EH (cell line): Measurements from ENCODE around the gene NELFA.
A peak's percentile ranks its signal among the peaks of the same experiment; 100 is the strongest.

Experiments
- DNase-seq: peaks from one replicate; pipeline ENCODE4 v3.0.0-alpha.2; 2015; ENCODE audit warnings: low read depth

NELFA gene

DNA sequence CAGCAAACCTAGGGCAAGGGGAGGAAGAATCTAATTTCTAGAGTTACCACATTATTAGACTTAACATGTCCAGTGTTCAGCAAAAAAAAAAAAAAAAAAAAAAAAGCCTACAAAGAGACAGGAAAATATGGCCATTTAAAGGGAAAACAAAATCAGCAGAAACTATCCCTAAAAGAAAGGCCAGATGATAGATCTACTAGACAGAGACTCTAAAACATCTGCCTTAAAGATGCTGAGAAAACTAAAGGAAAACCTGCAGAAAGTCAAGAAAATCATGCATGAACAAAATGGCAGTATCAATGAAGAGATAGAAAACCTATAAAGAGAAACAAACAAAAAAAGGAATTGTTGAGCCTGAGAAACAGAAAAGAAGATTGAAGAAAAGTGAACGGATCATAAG, 43.8 kb downstream of the NELFA start:
- DNase-seq = no peak

- DNase-seq = no peak
Measured at GRCh38 chr4:1964443-1964842, 44.3 kb downstream of the NELFA start.

DNA sequence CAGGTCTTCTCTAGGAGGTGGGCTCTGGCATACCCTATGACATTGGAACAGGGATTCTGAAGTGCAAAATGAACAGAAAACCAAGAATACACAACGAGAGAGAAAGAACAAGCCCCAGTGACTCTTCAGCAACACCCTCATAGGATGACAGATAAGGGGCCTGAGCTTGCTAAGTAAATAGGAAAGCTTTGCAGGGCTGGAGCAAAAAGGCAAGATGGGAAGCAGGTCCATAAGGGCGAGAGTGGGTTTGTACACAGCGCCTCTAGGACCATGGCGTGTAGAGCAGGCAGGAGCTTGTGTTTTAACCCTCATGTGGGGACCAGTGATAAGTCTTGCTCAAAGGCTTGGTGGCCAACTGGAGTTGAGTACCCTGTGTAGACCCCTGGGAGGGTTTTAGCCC, 45.8 kb downstream of the NELFA start:
- DNase-seq = no peak

GRCh38 chr4:1961563-1961962, 47.2 kb downstream of the NELFA start:
- no peak for DNase-seq

- DNase-seq = no peak
Measured at GRCh38 chr4:1961038-1961437, 47.7 kb downstream of the NELFA start.

DNA sequence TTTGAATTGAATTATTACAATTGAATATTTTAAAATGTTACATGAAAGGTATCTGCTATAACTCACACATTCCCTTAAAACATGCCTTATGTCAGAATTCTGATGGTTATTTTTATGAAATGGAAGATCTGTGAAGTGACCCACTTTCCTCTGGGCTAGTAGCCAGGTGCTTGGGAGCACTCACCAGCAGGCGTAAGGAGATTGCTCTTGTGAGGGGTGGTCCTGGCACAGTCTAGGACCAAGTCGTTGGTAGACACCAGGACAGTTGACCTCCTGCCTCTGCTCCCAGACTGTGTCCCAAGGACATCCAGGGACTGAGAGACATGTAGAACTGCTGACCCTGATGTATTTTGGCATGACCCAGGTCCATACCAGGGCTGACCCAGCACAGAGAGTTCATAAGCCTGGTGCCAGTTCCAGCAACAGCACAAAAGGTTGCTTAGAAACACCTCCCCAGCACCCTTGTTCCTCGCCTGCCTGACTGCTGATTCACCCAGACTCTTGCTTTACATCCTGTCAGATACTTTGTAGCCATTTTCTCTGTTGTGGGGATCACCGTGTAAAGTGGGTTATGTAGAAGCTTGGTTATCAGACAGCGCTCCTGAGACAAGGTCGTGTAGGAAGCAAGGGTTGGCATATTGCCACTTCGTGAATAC, 48.5 kb downstream of the NELFA start:
- peak; percentile 41 for DNase-seq

GRCh38 chr4:1959104-1959384, 49.7 kb downstream of the NELFA start:
- DNase-seq = no peak

GRCh38 chr4:1958276-1959103, 50.3 kb downstream of the NELFA start:
- no peak for DNase-seq

DNA sequence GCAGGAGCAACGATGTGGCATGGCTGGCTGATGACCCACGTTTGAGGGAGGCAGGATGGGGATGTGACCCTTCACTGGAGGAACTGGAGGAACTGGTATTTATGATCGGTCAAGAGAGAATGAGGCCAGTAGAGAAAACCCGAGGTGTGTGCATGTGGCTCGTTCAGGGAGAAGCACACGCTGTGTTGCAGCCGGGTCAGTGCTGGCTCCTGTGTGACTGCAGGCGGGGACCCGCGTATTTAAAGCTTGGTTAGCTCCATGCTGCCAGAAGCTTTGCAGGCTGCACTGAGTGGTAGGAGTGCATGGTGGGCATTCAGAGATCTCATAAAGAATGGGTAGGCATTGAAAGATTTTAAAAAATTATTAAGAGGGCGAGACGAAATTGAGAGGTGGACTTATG, 52.1 kb downstream of the NELFA start:
- no peak for DNase-seq

GRCh38 chr4:1953335-1953734, 55.4 kb downstream of the NELFA start:
- DNase-seq = no peak

DNA sequence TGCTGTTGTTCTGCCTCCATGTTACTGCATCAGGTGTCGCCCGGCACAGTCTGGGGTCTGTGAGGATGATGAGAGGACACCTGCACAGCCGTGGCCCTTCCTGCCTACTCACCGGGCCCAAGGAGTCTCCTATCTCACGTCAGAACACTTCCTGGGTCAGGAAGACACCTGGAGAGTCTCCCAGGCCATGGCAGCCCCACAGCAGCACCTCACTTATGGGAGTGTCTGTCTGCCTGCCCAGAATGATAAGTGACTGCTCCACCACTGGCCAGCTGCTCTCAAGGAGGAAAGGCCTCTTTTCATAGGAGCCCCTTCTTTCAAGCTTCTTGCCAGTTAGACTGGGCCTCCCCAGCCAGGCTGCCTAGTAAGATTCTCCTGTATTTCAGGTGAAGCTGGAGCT, 56.1 kb downstream of the NELFA start:
- DNase-seq = no peak

DNA sequence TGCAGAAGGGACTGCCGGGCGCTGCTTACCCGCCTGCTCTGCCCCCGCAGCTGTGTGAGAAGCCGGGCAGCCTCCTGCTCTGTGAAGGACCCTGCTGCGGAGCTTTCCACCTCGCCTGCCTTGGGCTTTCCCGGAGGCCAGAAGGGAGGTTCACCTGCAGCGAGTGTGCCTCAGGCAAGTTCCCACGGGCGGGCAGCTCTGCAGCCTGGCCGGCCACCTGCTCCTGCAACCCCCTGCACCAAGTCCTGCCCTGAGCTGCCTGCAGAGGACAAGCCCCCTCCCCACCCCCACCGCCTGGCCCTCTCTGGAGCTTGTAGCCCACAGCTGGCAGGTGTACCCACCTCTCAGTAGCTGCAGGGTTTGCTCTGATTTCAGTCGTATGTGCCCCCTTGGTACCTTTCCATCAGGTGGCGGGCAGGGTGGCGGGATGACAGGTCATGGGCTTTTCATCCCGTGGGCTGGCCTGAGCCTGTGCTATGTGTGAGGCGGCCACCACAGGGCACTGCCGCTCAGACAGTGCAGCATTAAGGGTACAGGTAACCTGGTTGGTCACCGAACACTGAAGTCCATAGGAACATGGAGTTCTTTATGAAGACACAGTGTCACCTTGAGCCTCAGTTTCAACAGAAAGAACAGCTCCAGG, 56.6 kb downstream of the NELFA start:
- no peak for DNase-seq

DNA sequence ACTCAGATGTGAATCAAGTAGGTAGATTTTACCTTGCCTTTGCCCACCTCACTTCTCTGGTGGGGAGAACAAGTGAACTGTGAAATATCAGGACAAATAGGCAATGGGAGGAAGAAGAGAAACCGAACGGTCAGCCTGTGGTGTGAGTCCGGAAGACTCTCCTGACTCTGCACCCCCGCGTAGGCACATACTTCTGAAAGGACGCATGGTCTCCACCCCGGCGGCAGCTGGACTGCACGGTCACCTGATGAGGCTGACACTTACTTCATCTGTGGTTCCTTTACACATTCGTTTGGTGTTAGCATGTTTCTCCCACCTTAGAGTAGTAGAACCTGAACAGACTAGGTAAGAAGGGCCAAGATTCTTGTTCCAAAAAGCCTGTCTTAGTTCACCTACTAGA, 58.4 kb downstream of the NELFA start:
- no peak for DNase-seq

DNA sequence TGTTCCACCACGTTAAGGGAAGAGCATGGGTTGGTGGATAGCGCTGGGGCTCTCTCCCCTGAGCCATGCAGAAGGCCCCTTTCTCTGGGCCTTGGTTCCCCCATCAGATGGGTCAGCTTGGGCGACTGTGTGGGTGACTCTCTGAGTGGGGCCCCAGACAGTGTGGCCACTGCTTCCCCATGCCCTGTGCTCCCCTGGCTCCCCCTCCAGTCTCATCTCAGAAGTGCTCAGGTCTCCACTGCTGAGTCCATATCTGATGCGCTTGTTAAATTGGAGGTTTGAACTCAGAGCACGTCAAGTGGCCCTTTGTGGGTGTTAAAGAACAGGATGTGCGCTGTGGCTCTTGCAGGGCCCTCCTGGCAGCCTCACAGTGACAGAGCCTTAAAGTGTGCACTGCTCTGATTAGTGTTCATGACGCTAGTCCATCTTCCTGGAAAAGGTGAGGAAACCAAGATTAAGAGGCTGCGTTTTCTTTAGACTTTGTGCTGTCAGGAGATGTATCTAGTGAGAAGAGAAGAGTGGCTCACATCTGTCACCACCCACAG, 59.8 kb downstream of the NELFA start:
- no peak for DNase-seq

DNA sequence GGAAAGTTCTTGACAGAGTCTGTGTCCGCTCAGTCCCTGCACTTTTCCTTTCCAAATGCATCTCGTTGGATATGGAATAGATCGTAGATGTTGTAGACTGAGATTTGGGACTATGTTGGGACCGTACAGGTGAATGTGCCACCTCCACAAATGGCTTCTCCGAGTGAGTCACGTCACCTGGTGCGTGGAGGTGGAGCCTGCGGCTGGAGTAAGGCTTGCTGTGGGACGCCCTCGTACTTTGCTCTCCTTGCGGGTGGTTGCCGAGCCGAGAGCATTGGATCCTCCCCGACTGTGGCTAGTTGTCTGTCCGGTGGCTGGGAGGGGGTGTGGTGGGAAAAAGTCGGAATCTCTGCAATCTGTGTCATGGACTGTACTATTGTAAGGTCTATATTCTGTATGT, 60.5 kb downstream of the NELFA start:
- no peak for DNase-seq

DNA sequence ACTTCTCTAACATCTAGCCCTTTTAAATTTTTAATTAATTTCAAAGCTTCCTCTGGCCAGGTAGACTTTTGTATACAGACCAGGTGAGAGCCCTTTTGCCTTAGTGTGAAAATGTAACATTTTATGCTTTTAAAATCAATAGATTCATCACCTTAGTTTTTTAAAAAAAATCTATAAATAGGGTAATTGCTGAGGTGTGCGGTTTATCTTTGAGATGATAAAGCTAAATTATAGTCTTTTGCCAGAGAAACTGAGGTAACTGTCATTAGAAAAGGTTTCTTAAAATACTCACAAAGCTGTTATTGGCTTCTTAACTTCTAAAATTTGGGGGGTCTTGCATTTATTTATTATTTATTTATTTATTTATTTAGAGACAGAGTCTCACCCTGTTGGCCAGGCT, 62.9 kb downstream of the NELFA start:
- no peak for DNase-seq

DNA sequence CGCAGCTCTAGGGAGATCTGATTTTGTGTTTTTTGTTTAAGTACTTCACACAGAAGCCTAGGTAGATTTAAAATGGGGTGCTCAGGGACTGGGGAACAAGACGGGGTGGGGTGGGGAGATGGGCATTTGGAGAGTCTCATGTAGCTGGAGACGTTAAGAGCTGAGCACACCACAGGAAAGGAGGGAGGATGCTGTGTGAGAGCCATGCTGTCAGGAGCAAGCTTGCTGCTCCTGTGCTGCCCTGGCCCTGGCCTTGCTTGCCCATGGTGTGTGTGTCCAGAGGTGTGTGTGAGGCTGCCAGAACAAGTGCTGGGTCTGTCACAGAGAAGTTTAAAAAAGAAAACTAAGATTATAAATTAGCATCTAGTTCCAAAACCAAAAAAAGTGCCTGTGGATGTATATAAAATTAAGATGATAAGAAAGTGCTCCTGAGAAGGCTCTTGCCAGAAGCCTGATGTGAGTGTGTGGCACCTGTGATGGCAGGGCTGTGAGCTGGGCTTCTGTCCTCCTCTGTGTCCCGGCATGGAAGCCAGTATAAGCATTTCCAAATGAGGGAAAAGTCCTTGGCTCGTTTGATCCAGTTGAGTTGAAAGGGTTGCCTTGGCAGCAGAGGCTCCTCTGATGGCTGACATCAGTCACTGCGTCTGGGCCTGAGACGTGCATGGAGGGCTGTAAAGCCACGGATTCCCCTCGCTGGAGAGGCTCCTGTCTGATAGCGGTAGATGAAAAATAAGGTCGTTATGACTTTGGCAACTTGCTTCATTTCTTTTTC, 63.5 kb downstream of the NELFA start:
- DNase-seq = no peak

DNA sequence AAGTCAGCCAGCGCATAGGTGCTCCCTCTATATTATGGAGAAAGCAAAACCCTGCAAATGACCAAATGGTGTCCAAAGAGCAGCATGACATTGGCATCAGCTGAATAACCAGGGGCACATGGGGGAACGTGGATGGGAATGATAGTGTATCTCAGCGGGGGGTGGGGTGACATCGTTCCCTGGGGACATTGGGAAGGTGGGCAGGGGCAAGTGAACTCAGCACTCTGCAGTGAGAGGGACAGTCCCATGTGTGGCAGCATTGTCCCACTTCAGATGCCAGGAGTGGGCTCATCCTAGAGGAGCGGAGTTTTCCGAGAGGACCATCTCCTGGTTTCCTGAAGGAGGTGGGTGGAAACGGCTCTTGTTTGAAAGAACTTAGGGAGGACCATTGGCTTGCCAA, 64.8 kb downstream of the NELFA start:
- DNase-seq = no peak

- no peak for DNase-seq
Measured at GRCh38 chr4:1940566-1940965, 68.2 kb downstream of the NELFA start.

DNA sequence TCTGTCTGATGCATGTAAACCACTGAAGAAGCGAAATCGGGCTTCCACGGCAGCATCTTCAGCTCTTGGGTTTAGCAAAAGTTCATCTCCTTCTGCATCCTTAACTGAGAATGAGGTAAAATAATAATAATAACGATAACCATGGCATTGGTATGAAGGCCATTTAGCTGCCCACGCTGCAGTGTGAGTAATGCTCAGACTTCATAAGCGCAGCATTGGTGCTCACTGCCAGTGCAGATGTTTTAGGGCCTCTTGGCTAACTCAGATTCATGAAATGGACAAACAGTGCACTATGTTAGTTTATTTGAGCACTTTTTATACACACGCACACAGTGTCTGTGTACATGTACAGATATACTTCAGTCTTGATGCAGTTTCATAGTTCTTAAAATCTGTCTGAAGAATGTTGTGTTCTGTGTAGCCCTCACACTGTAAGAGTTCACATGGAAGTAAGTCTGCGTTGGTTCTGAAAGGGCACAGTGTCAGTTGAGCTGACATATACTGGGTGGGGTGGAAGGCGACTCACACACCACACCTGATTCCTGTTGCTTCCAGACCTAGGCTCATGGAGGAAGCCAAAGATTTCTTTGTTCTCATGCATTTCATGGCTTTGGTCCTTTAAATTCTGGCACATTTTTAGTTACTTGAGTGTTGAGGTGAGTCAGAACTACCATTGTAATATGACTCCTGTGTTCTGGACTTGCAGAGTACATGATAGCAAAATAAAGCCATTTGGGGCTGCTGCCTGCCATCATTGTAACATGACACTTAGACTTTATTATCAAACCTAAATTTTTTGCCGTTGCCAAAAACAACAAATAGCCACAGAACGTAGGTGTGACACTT, 68.9 kb downstream of the NELFA start:
- peak; percentile 90 for DNase-seq

GRCh38 chr4:1938027-1938426, 70.7 kb downstream of the NELFA start:
- DNase-seq = no peak

- no peak for DNase-seq
Measured at GRCh38 chr4:1937550-1937949, 71.2 kb downstream of the NELFA start.
